Measurements from ENCODE around the gene PPP2R5A.

PPP2R5A gene

DNA sequence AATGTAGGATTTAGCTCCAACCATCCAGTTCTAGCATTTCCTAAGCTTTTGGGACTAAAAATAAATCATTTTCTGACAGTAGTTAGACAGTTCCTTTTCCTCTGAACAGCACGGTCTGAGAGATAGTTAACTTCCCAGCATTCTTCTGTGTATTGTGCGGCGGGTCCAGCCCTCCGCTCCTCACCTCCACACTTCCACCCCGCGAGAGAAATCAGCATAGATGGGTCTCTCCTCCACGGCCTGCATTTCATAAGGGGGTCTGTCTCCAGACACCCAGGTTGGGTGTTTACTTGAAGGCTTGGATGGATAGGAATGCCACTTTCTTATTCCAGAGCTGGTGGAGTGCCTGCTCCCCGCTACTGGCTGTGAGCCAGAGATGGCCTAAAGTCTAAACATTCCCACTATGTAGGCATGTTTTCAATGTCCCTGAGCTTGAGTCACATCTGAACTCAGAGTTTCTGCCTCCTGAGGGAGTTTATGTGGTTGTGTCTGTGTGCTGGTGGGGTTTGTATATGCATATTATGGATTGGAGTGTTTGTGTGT is 38.0 kb upstream of the PPP2R5A start:
- H3K9me3 ChIP-seq = no peaks in the 10 kb centered on the region
- no peak overlapping the region for H3K9ac ChIP-seq
- no peak overlapping the region for H3K27ac ChIP-seq
- H4K20me1 ChIP-seq = no peaks in the 10 kb centered on the region
- no peak for TF ChIP-seq Cebpa-rat (IDR thresholded peaks at IDR 0.05)
- H3K27me3 ChIP-seq = no peaks in the 10 kb centered on the region
- H3K4me3 ChIP-seq = no peak overlapping the region
- H3K4me2 ChIP-seq = no peak overlapping the region
- no peaks in the 10 kb centered on the region for H3K36me3 ChIP-seq
- H3K4me1 ChIP-seq = 0 out of 2 replicates have a peak, but pooled peaks cover 4% of the 10 kb centered on the region

DNA sequence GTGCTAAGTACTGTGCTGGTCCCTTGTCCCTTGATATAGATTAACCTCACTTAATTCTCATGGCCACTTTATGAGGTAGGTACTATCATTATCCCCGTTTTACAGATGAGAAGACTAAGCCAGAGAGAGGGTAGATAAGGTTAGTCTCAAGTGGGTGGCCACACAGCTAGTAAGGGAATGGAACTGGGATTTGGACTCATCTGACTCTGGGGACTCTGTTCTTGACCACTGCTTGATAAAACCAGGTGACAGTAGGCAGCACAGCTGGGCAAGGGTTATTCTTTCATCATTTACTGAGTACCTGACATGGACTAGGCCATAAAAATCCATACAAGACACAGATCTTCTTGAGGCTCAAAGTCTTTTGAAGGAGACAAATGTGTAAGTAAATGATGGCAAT is 37.2 kb upstream of the PPP2R5A start:
- Histone ChIP-seq H3K4me3 (no peak overlapping the region), H3K27ac (no peak overlapping the region), H3K9ac (no peak overlapping the region), H3K4me1 (peaks cover 11% of the 10 kb centered on the region), H3K27me3 (no peaks in the 10 kb centered on the region), H3K9me3 (no peaks in the 10 kb centered on the region), H3K4me2 (no peak overlapping the region), H4K20me1 (no peaks in the 10 kb centered on the region), H3K36me3 (no peaks in the 10 kb centered on the region)
- no peak for TF ChIP-seq Cebpa-rat (IDR thresholded peaks at IDR 0.05)

DNA sequence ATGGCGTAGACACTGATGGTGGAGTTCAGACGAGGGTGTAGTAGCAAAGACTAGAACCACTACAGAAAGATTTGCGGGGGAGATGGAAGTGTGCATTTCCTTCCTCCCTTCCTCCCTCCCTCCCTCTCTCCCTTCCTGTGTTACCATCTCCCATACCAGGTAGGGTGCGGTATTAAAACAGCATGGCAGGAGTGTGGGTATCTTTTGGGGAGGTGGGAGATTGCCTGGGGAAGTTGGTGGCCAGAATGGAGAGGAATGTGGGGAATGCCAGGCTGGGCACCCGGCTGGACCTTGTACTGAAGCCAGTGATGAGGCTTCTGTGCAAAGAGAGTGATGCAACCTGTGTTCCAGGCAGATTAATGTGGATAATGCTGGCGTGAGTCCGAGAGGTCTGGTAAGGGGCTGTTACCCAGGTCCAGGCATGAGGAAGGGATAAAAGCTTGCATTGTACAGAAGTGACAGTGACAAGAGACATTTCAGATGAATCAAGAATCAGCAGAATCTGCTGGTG is 30.3 kb upstream of the PPP2R5A start:
- peak overlapping the region; percentile 52 for H3K4me3 ChIP-seq
- H3K9ac ChIP-seq = peak overlapping the region; percentile 73
- H3K27ac ChIP-seq = peak overlapping the region; percentile 93
- no peak for TF ChIP-seq Cebpa-rat (IDR thresholded peaks at IDR 0.05)
- H3K36me3 ChIP-seq = no peaks in the 10 kb centered on the region
- H3K4me2 ChIP-seq = peak overlapping the region; percentile 90
- no peaks in the 10 kb centered on the region for H4K20me1 ChIP-seq
- H3K27me3 ChIP-seq = no peaks in the 10 kb centered on the region
- H3K4me1 ChIP-seq = peaks cover 55% of the 10 kb centered on the region
- H3K9me3 ChIP-seq = no peaks in the 10 kb centered on the region

DNA sequence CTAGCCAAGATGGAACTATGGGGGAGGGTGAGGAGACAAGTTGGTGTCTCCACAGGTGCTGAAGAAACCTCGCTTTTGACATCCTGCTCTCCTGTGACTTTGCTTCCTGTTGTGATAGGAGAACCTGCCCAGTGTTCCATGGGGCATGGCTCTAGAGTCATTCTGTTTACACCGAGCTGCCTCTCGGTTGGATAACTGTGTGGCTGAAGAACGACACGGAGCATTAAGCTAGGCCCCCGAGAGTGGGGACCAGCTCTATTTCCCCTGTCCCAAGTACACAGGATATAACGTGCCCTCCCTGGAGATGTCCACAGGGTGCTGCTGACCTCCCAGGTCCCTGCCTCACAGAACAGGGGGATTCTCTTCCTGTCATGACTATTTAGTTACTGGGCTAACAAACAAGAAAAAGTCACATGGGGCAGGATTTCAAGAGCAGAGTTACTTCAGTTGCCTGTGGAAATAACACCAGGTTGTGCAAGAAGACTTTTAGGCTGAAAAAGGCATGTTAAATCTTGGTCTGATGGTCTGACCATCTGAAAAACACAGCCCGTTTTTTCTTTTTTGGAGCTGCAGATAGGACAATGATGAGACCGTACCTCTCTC is 29.4 kb upstream of the PPP2R5A start:
- Histone ChIP-seq H3K36me3 (no peaks in the 10 kb centered on the region), H3K27ac (peak overlapping the region; percentile 93)

DNA sequence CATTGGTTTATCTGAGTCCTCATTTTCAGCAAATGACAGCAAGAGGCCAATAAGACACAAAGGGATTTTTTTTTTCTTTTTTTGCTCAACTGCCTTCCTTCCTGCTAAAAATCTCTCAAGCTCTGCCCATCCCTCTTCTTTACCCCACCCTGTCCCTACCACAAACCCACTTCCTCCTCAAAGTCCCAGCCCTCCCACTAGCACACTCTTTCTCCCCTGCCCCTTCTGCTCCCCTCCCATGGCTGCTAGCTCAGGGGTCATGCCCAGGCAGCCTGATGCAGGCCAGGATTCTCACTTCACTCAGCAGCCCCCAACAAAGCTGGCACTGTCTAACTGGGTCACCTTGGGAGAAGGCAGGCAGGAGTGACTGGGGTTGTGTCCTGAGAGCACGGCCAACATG is 28.8 kb upstream of the PPP2R5A start:
- H3K9ac ChIP-seq = peak overlapping the region; percentile 73
- no peaks in the 10 kb centered on the region for H3K27me3 ChIP-seq
- peaks cover 55% of the 10 kb centered on the region for H3K4me1 ChIP-seq
- H3K4me3 ChIP-seq = peak overlapping the region; percentile 52; the same call in 1 of the 2 replicates
- H3K27ac ChIP-seq = peak overlapping the region; percentile 93
- no peaks in the 10 kb centered on the region for H4K20me1 ChIP-seq
- TF ChIP-seq Cebpa-rat (IDR thresholded peaks at IDR 0.05) = no peak
- peak overlapping the region; percentile 90 for H3K4me2 ChIP-seq
- no peaks in the 10 kb centered on the region for H3K9me3 ChIP-seq
- no peaks in the 10 kb centered on the region for H3K36me3 ChIP-seq

More for the DNA sequence above, 29.4 kb upstream of the PPP2R5A start:
- no peaks in the 10 kb centered on the region for H3K27me3 ChIP-seq
- no peaks in the 10 kb centered on the region for H4K20me1 ChIP-seq
- TF ChIP-seq Cebpa-rat (IDR thresholded peaks at IDR 0.05) = peak; percentile 65; the same call in 1 of the 2 replicates
- peak overlapping the region; percentile 73 for H3K9ac ChIP-seq
- peaks cover 55% of the 10 kb centered on the region for H3K4me1 ChIP-seq
- H3K4me2 ChIP-seq = peak overlapping the region; percentile 90
- no peaks in the 10 kb centered on the region for H3K9me3 ChIP-seq
- peak overlapping the region; percentile 52 for H3K4me3 ChIP-seq

DNA sequence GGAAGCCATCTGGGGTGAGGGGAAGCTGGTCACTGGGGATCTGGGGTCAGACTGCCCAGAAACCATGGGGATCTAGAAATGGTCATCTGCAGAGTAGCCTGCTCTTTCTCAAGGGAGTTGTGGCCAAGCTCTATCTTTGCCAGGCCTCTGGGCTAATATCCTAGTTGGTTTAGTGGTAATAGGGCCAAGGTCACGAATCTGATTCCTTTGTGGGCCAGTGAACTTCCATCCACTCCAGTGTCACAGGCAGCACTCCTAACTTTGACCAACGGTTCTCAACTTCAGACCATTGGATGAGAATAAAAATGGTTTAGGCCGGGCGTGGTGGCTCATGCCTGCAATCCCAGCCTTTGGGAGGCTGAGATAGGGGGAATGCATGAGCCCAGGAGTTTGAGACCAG is 28.1 kb upstream of the PPP2R5A start:
- no peak for TF ChIP-seq Cebpa-rat (IDR thresholded peaks at IDR 0.05)
- Histone ChIP-seq H3K9ac (no peak overlapping the region), H3K27ac (peak overlapping the region; percentile 93)

DNA sequence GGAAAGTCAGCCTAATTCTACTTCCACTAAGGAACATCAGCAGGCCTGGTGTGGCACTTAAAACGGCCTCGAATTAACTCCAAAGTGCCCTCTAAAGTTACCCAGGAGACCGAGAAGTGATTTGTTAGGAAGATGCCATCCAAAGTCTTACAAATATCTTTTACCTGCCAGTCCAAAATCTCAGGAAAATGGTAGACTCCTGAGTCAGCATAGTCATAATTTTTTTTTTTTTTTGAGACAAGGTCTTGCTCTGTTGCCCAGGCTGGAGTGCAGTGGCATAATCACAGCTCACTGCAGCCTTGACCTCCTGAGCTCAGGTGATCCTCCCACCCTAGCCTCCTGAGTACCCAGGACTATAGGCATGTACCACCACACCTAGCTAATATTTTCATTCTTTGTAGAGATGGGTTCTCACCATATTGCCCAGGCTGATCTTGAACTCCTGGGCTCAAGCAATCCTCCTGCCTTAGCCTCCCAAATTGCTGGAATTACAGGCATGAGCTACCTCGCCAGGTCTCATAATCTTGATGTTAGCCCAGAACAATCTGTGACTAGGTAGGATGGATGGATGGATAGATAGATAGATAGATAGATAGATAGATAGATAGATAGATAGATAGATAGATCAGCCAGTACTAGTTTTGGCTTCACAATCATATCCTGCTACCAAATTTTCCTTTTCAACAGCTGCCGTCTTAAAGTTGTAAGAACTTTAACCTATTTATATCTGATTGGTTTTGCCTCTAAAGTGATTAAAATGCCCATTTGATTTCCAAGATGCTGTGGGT is 25.3 kb upstream of the PPP2R5A start:
- TF ChIP-seq Cebpa-rat (IDR thresholded peaks at IDR 0.05) = no peak
- no peak overlapping the region for H3K27ac ChIP-seq

More for the DNA sequence above, 28.1 kb upstream of the PPP2R5A start:
- Histone ChIP-seq H3K9me3 (no peaks in the 10 kb centered on the region), H3K4me2 (peak overlapping the region; percentile 90), H4K20me1 (no peaks in the 10 kb centered on the region), H3K4me1 (peaks cover 55% of the 10 kb centered on the region), H3K4me3 (no peak overlapping the region), H3K36me3 (no peaks in the 10 kb centered on the region), H3K27me3 (no peaks in the 10 kb centered on the region)

DNA sequence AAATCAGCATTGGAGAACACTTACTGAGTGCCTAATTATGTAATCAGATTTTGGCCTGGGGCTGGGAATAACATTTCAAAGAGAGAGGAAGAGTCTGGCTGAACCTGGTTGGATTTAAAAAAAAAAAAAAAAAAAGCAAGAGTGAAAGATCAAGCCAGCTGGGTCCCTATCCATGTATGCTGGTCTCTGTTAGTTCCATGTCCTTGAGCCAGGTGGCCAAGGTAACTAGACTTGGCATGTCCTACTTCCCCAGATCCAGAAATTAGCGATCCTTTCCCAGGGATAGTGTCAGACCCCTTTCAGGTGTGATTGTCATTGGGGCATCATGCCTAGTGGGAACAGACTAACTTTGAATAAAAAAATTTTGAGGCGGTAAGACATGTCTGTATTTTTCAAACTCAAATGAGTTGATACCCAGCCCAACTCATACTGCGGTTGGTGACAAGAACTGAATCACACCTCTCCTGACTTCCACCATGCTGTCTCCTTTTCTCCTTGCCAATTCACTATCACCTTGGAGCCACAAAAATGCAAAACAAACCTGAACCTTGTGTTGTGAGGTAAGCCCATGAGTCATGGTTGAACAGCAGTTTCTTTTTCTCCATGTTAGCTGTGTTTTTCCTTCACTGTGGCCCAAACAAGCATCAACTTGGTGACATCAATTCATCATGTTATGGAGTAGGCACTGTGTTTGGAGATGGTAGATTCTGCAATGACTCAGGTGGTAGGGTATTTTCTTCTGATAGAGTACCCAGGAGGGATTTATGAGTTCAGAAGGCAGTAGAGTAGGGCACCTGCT is 24.5 kb upstream of the PPP2R5A start:
- Histone ChIP-seq H3K4me2 (no peak overlapping the region), H3K27me3 (no peaks in the 10 kb centered on the region), H3K4me1 (peaks cover 20% of the 10 kb centered on the region), H3K4me3 (no peak overlapping the region), H3K9ac (no peak overlapping the region), H4K20me1 (no peaks in the 10 kb centered on the region), H3K27ac (no peak overlapping the region), H3K36me3 (no peaks in the 10 kb centered on the region), H3K9me3 (no peaks in the 10 kb centered on the region)
- TF ChIP-seq Cebpa-rat (IDR thresholded peaks at IDR 0.05) = no peak

More for the DNA sequence above, 25.3 kb upstream of the PPP2R5A start:
- Histone ChIP-seq H3K9me3 (no peaks in the 10 kb centered on the region), H4K20me1 (no peaks in the 10 kb centered on the region), H3K9ac (no peak overlapping the region), H3K27me3 (no peaks in the 10 kb centered on the region), H3K4me1 (peaks cover 29% of the 10 kb centered on the region), H3K4me2 (no peak overlapping the region), H3K4me3 (no peak overlapping the region), H3K36me3 (no peaks in the 10 kb centered on the region)

DNA sequence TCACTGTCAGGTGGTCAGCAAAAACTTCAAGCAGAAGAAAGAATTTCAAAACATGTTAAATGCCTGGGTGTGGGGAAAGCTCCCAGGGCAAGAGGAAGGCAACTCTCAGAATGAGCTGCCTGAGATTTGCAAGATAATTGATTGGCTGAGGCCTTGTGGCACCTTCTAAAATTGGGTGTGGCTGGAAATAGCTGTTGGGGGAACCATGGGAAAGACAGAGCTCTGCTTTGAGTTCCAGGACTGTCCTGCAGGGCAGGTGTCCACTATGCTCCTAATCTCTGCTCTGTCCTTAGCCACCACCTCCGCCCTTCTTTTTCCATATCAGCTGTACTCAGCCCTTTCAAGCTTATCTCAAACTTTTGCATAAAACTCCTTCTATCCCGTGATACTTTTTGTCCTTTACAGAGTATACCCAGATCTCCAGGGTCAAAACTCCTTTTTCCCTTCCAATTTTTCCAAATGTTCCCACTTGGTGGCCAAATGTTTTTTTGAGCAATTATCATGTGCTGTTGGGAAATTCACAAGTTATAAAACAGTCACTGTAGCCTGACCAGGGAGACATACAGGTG is 23.8 kb upstream of the PPP2R5A start:
- Histone ChIP-seq H3K36me3 (no peaks in the 10 kb centered on the region), H3K4me2 (no peak overlapping the region), H3K4me3 (no peak overlapping the region), H3K4me1 (peaks cover 14% of the 10 kb centered on the region), H4K20me1 (no peaks in the 10 kb centered on the region), H3K27me3 (no peaks in the 10 kb centered on the region), H3K9ac (no peak overlapping the region), H3K27ac (no peak overlapping the region), H3K9me3 (no peaks in the 10 kb centered on the region)
- no peak for TF ChIP-seq Cebpa-rat (IDR thresholded peaks at IDR 0.05)

Measured in BLaER1 (cell line).